RWPE2 (cell line): ENCODE data around the gene RNLS.

Source experiments
- ATAC-seq: fragments of 200-7000 bp; cut with Tn5 transposase; 3 replicates; pipeline ENCODE4 v1.9.1; 2021; ENCODE audit warnings: low read depth
- DNase-seq: peaks from one replicate; pipeline ENCODE4 v3.0.0-alpha.2; 2020; ENCODE audit warnings: low spot score
- H3K27ac ChIP-seq: fragments of 450-650 bp; 2 replicates; pipeline ENCODE4 v1.5.1; 2017; ENCODE audit warnings: mild to moderate bottlenecking; ENCODE audit not compliant: poor library complexity, severe bottlenecking
- H3K27me3 ChIP-seq: fragments of 250-450 bp; sonication (Bioruptor Pico); 2 replicates; pipeline ENCODE4 v1.5.1; 2021; ENCODE audit warnings: mild to moderate bottlenecking, moderate library complexity; ENCODE audit not compliant: insufficient read depth, poor library complexity, severe bottlenecking
- H3K36me3 ChIP-seq: fragments of 250-450 bp; sonication (Bioruptor Pico); 2 replicates; pipeline ENCODE4 v1.5.1; 2020; ENCODE audit warnings: low read depth, mild to moderate bottlenecking, moderate library complexity
- H3K4me1 ChIP-seq: fragments of 250-450 bp; sonication (Bioruptor Pico); 2 replicates; pipeline ENCODE4 v1.5.1; 2021; ENCODE audit warnings: mild to moderate bottlenecking, moderate library complexity; ENCODE audit not compliant: insufficient read depth, poor library complexity, severe bottlenecking
- H3K4me3 ChIP-seq: fragments of 250-450 bp; sonication (Bioruptor Pico); 2 replicates; pipeline ENCODE4 v1.5.1; 2021; ENCODE audit warnings: mild to moderate bottlenecking, moderate library complexity; ENCODE audit not compliant: severe bottlenecking
- H3K9me3 ChIP-seq: fragments of 250-450 bp; sonication (Bioruptor Pico); 2 replicates; pipeline ENCODE4 v1.5.1; 2021; ENCODE audit warnings: mild to moderate bottlenecking, moderate library complexity; ENCODE audit not compliant: severe bottlenecking
- CTCF ChIP-seq: fragments of 450-650 bp; IDR thresholded peaks from one replicate; pipeline ENCODE4 v1.5.1; 2017; ENCODE audit warnings: mild to moderate bottlenecking, moderate library complexity; ENCODE audit not compliant: poor library complexity, severe bottlenecking

RNLS gene

GRCh38 chr10:88291289-88292184 lies 291.6 kb downstream of the RNLS start:
- DNase-seq (no peak), ATAC-seq (no peak)
- H3K9me3 ChIP-seq, result no peaks in the 10 kb centered on the region
- H3K4me3 ChIP-seq, result no peak overlapping the region
- H3K4me1 ChIP-seq, result no peaks in the 10 kb centered on the region
- no peak overlapping the region for H3K27ac ChIP-seq
- no peaks in the 10 kb centered on the region for H3K36me3 ChIP-seq
- TF ChIP-seq CTCF, result no peak
- H3K27me3 ChIP-seq, result no peaks in the 10 kb centered on the region

GRCh38 chr10:88289342-88289741 lies 293.8 kb downstream of the RNLS start:
- TF ChIP-seq CTCF, result no peak
- H3K4me1 ChIP-seq, result no peaks in the 10 kb centered on the region
- ATAC-seq, result no peak

GRCh38 chr10:88288320-88289059 lies 294.6 kb downstream of the RNLS start:
- Histone ChIP-seq H3K4me1 (no peaks in the 10 kb centered on the region), H3K27ac (no peak overlapping the region), H3K36me3 (no peaks in the 10 kb centered on the region), H3K9me3 (no peaks in the 10 kb centered on the region), H3K4me3 (no peak overlapping the region), H3K27me3 (no peaks in the 10 kb centered on the region)
- no peak for ATAC-seq
- TF ChIP-seq CTCF, result no peak
- DNase-seq, result no peak

More at GRCh38 chr10:88289342-88289741, 293.8 kb downstream of the RNLS start:
- no peaks in the 10 kb centered on the region for H3K36me3 ChIP-seq
- DNase-seq, result no peak
- no peaks in the 10 kb centered on the region for H3K27me3 ChIP-seq
- no peak overlapping the region for H3K4me3 ChIP-seq
- H3K27ac ChIP-seq, result no peak overlapping the region
- no peaks in the 10 kb centered on the region for H3K9me3 ChIP-seq

DNA sequence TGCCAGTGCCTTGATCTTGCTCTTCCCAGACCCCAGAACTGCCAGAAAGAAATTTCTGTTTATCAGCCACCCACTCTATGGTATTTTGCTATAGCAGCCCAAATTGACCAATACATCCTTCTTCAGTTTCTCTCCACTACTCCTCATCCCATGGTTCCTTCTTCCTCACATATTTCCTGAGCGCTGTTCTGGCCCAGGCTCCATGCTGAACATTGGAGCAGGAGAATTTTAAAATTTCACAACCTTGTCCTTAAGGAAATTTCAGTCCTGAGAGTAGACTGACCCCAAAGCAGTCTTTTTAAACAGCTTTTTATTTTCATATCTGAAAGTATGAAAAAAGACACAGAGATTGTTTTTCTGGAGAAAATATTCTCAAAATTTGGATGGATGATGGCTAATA lies 297.1 kb downstream of the RNLS start:
- no peaks in the 10 kb centered on the region for H3K36me3 ChIP-seq
- peaks cover 22% of the 10 kb centered on the region for H3K4me1 ChIP-seq
- no peak for ATAC-seq
- no peak overlapping the region for H3K4me3 ChIP-seq
- H3K27me3 ChIP-seq, result no peaks in the 10 kb centered on the region
- no peak for TF ChIP-seq CTCF
- H3K27ac ChIP-seq, result no peak overlapping the region
- DNase-seq, result no peak
- no peaks in the 10 kb centered on the region for H3K9me3 ChIP-seq
